ENCODE data around the gene ACTMAP. TPM values are rescaled to one million over a fixed set of nuclear protein-coding genes. Genes with fewer than 3 reads are reported as not detected.
A peak's percentile ranks its signal among the peaks of the same experiment; 100 is the strongest.

ACTMAP gene
- total and polyA plus RNA-seq, 9 of the 15 experiments (the other 6 are each of a cell fraction or from before 2014, with no cell fraction given), result 1.7 to 16.6 (median 4.9) TPM

GRCh38 chr19:40750058-40750873 lies at the start of gene ACTMAP (continued):
- TF ChIP-seq, protein P1, sequence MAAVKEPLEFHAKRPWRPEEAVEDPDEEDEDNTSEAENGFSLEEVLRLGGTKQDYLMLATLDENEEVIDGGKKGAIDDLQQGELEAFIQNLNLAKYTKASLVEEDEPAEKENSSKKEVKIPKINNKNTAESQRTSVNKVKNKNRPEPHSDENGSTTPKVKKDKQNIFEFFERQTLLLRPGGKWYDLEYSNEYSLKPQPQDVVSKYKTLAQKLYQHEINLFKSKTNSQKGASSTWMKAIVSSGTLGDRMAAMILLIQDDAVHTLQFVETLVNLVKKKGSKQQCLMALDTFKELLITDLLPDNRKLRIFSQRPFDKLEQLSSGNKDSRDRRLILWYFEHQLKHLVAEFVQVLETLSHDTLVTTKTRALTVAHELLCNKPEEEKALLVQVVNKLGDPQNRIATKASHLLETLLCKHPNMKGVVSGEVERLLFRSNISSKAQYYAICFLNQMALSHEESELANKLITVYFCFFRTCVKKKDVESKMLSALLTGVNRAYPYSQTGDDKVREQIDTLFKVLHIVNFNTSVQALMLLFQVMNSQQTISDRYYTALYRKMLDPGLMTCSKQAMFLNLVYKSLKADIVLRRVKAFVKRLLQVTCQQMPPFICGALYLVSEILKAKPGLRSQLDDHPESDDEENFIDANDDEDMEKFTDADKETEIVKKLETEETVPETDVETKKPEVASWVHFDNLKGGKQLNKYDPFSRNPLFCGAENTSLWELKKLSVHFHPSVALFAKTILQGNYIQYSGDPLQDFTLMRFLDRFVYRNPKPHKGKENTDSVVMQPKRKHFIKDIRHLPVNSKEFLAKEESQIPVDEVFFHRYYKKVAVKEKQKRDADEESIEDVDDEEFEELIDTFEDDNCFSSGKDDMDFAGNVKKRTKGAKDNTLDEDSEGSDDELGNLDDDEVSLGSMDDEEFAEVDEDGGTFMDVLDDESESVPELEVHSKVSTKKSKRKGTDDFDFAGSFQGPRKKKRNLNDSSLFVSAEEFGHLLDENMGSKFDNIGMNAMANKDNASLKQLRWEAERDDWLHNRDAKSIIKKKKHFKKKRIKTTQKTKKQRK (IDR thresholded peaks at IDR 0.05; ENCODE audit: borderline replicate concordance, low read depth, low read length), result peak; percentile 81
- TF ChIP-seq POU5F1 (IDR thresholded peaks at IDR 0.05; ENCODE audit: borderline replicate concordance, low read depth, low read length, partially characterized antibody), result peak; percentile 35
- no peak for TF ChIP-seq CCAR2 (IDR thresholded peaks at IDR 0.05; ENCODE audit: low read depth, low read length)
- no peak for TF ChIP-seq ARHGAP35 (IDR thresholded peaks at IDR 0.05; ENCODE audit: partially characterized antibody)
- 0 out of 2 replicates have a peak, but pooled peaks have one; percentile 12 for TF ChIP-seq SMAD3 (CRISPR knock-in tag; conservative IDR thresholded peaks at IDR 0.05)
- TF ChIP-seq TAF1 (IDR thresholded peaks at IDR 0.05; ENCODE audit: control insufficient read depth, extremely low read depth, insufficient read depth, low read length, severe bottlenecking), result peak; percentile 53
- peak; percentile 96 for TF ChIP-seq MYC (IDR thresholded peaks at IDR 0.05; ENCODE audit: low read depth, low read length)
- TF ChIP-seq MYC (CRISPR knock-in tag; IDR thresholded peaks at IDR 0.05; ENCODE audit: borderline replicate concordance, low read depth), result peak; percentile 88
- no peak for TF ChIP-seq HIVEP1 (CRISPR knock-in tag; IDR thresholded peaks at IDR 0.05)
- 0 out of 2 replicates have a peak, but pooled peaks have one; percentile 21 for TF ChIP-seq TRIM28 (IDR thresholded peaks at IDR 0.05)
- no peak; the same call in 1 of the 2 replicates for TF ChIP-seq TCF7 (IDR thresholded peaks at IDR 0.05; ENCODE audit: borderline replicate concordance)
- no peak for TF ChIP-seq DDX20 (tag; IDR thresholded peaks at IDR 0.05; ENCODE audit: low read depth)
- TF ChIP-seq NFRKB (IDR thresholded peaks at IDR 0.05; ENCODE audit: low read depth), result peak; percentile 97
- TF ChIP-seq RBM22 (IDR thresholded peaks at IDR 0.05; ENCODE audit: low read depth, low read length, poor library complexity, severe bottlenecking), result no peak
- TF ChIP-seq CEBPB (tag; IDR thresholded peaks at IDR 0.05), result no peak
- peak; percentile 46; the same call in 1 of the 2 replicates for TF ChIP-seq HDAC2 (IDR thresholded peaks at IDR 0.05)
- TF ChIP-seq HNRNPH1 (optimal IDR thresholded peaks at IDR 0.05; ENCODE audit: low read depth, low read length), result no peak
- TF ChIP-seq, protein P2, sequence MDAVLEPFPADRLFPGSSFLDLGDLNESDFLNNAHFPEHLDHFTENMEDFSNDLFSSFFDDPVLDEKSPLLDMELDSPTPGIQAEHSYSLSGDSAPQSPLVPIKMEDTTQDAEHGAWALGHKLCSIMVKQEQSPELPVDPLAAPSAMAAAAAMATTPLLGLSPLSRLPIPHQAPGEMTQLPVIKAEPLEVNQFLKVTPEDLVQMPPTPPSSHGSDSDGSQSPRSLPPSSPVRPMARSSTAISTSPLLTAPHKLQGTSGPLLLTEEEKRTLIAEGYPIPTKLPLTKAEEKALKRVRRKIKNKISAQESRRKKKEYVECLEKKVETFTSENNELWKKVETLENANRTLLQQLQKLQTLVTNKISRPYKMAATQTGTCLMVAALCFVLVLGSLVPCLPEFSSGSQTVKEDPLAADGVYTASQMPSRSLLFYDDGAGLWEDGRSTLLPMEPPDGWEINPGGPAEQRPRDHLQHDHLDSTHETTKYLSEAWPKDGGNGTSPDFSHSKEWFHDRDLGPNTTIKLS (IDR thresholded peaks at IDR 0.05; ENCODE audit: borderline replicate concordance, low read depth), result no peak; the same call in none of the 2 replicates
- peak in 1 of 2 experiments; percentile 85; a peak in 2 of 4 replicates for TF ChIP-seq ETV6 (IDR thresholded peaks at IDR 0.05; ENCODE audit: borderline replicate concordance in 1 of 2, low read depth in 2 of 2, low read length in 1 of 2)
- TF ChIP-seq ETV6 (CRISPR knock-in tag; IDR thresholded peaks at IDR 0.05; ENCODE audit: borderline replicate concordance), result no peak
- TF ChIP-seq, protein P3, sequence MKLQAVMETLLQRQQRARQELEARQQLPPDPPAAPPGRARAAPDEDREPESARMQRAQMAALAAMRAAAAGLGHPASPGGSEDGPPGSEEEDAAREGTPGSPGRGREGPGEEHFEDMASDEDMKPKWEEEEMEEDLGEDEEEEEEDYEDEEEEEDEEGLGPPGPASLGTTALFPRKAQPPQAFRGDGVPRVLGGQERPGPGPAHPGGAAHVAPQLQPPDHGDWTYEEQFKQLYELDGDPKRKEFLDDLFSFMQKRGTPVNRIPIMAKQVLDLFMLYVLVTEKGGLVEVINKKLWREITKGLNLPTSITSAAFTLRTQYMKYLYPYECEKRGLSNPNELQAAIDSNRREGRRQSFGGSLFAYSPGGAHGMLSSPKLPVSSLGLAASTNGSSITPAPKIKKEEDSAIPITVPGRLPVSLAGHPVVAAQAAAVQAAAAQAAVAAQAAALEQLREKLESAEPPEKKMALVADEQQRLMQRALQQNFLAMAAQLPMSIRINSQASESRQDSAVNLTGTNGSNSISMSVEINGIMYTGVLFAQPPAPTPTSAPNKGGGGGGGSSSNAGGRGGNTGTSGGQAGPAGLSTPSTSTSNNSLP (IDR thresholded peaks at IDR 0.05; ENCODE audit: borderline replicate concordance, low read depth, low read length), result no peak

Data from K562 (cell line).